ENCODE data around the gene MYO7A. TPM values are rescaled to one million over a fixed set of nuclear protein-coding genes. Genes with fewer than 3 reads are reported as not detected.

MYO7A gene
- total and polyA plus RNA-seq, 2 of the 4 experiments (the other 2 are of a cell fraction): 0.02 TPM; not detected in 1

- CTCF ChIA-PET: interaction anchor here (0.6 to 1.2 kb wide), 2 partner anchors 59 to 404 kb away, joined by 3 to 10 read pairs; partner anchors contain the start of gene MYO7A
These were observed 58.3 kb downstream of the MYO7A start for GRCh38 chr11:77186302-77186701.

More at GRCh38 chr11:77186302-77186701, 58.3 kb downstream of the MYO7A start:
- H2AK5ac ChIP-seq (ENCODE audit: low read depth, low read length): no peak overlapping the region
- peaks cover 3% of the 10 kb centered on the region; the same call in 1 of the 2 replicates for H4K20me1 ChIP-seq (ENCODE audit: insufficient read depth, low read length)
- no peak overlapping the region for H3K23ac ChIP-seq (ENCODE audit: low read depth, low read length)
- no peak overlapping the region for H4K91ac ChIP-seq (ENCODE audit: insufficient read depth, low read depth, low read length)
- no peak overlapping the region for H3K4ac ChIP-seq (ENCODE audit: low read depth, low read length)
- H4K5ac ChIP-seq (ENCODE audit: low read depth, low read length): no peak overlapping the region
- H3K56ac ChIP-seq (ENCODE audit: extremely low read depth, insufficient read depth, low read length): no peak overlapping the region
- H3K9ac ChIP-seq (ENCODE audit: low read depth, low read length): no peak overlapping the region
- BruUV-seq (replicated peaks): no TSS peak
- H3K4me1 ChIP-seq (ENCODE audit: control insufficient read depth, insufficient read depth, low read length): no peaks in the 10 kb centered on the region
- no peak overlapping the region for H4K8ac ChIP-seq (ENCODE audit: low read depth in 2 of 2, low read length in 2 of 2)
- H3K27me3 ChIP-seq (ENCODE audit: control insufficient read depth, insufficient read depth, low read length): peaks cover 29% of the 10 kb centered on the region
- H2BK5ac ChIP-seq (ENCODE audit: low read depth, low read length, poor library complexity, severe bottlenecking): no peak overlapping the region
- no peaks in the 10 kb centered on the region for H3K36me3 ChIP-seq (ENCODE audit: control insufficient read depth, insufficient read depth, low read length)
- no CpG with 5 or more reads among the region's 1 CpG for WGBS, 2 experiments (ENCODE audit: extremely low coverage in 2 of 2, insufficient read length in 1 of 2)
- no peak overlapping the region for H3K4me2 ChIP-seq (ENCODE audit: low read depth, low read length)
- intact Hi-C loops (cut with micrococcal nuclease): loop anchor here (10.0 kb wide), 1 partner anchor 262 kb away; no protein-coding TSS in a partner anchor
- no peak overlapping the region for H2AK9ac ChIP-seq (replicated peaks; ENCODE audit: low read depth, low read length, poor library complexity)
- DNase-seq (no peak), ATAC-seq (ENCODE audit: low read depth) (no peak)
- no peak overlapping the region for H2BK120ac ChIP-seq (ENCODE audit: low read depth, low read length)
- no peak overlapping the region for H2AFZ ChIP-seq (replicated peaks; ENCODE audit: low read length, poor library complexity)
- no peak overlapping the region for H3K4me3 ChIP-seq (ENCODE audit: insufficient read depth, low read depth, low read length)
- no peak overlapping the region for H2BK20ac ChIP-seq (ENCODE audit: low read depth, low read length)
- no peaks in the 10 kb centered on the region for H3K9me1 ChIP-seq (ENCODE audit: insufficient read depth, low read length)
- TF ChIP-seq, protein P1, sequence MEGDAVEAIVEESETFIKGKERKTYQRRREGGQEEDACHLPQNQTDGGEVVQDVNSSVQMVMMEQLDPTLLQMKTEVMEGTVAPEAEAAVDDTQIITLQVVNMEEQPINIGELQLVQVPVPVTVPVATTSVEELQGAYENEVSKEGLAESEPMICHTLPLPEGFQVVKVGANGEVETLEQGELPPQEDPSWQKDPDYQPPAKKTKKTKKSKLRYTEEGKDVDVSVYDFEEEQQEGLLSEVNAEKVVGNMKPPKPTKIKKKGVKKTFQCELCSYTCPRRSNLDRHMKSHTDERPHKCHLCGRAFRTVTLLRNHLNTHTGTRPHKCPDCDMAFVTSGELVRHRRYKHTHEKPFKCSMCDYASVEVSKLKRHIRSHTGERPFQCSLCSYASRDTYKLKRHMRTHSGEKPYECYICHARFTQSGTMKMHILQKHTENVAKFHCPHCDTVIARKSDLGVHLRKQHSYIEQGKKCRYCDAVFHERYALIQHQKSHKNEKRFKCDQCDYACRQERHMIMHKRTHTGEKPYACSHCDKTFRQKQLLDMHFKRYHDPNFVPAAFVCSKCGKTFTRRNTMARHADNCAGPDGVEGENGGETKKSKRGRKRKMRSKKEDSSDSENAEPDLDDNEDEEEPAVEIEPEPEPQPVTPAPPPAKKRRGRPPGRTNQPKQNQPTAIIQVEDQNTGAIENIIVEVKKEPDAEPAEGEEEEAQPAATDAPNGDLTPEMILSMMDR (conservative IDR thresholded peaks at IDR 0.05; ENCODE audit: low read depth, low read length): no peak
- TF ChIP-seq RFX5 (IDR thresholded peaks at IDR 0.05; ENCODE audit: low read depth, low read length) (no peak), ELK1 (IDR thresholded peaks at IDR 0.05; ENCODE audit: borderline replicate concordance, low read depth, low read length) (no peak), FOS (IDR thresholded peaks at IDR 0.05; ENCODE audit: low read depth, low read length) (no peak), USF2 (IDR thresholded peaks at IDR 0.05; ENCODE audit: low read depth, low read length) (no peak), BHLHE40 (IDR thresholded peaks at IDR 0.05; ENCODE audit: low read depth, low read length) (no peak), MXI1 (IDR thresholded peaks at IDR 0.05; ENCODE audit: borderline replicate concordance, low read depth, low read length) (no peak)
- POLR2A ChIA-PET (ENCODE audit: unreplicated experiment): no interaction called here
- no peak overlapping the region for H2BK15ac ChIP-seq (ENCODE audit: low read depth, low read length)
- in situ Hi-C loops (cut with MboI; ENCODE audit: low sequenced_read_pairs): loop anchor here (5.0 to 10.0 kb wide), 2 partner anchors 62 to 139 kb away; partner anchors contain the start of gene MYO7A
- H3K9me3 ChIP-seq (ENCODE audit: control insufficient read depth, insufficient read depth, low read length): no peaks in the 10 kb centered on the region
- H3K79me1 ChIP-seq (ENCODE audit: low read depth in 1 of 2, low read length in 2 of 2): no peaks in the 10 kb centered on the region
- dilution Hi-C loops (cut with HindIII; ENCODE audit: low sequenced_read_pairs, unreplicated experiment): no loop called here
- H3K18ac ChIP-seq (ENCODE audit: low read depth, low read length): no peak overlapping the region
- H3K27ac ChIP-seq (ENCODE audit: insufficient read depth, low read length): no peak overlapping the region
- no peak overlapping the region for H3K14ac ChIP-seq (replicated peaks; ENCODE audit: low read depth, low read length)
